K562 (cell line): ENCODE data around the gene CATSPER3. TPM values are rescaled to one million over a fixed set of nuclear protein-coding genes. Genes with fewer than 3 reads are reported as not detected.

ENCODE experiments used
- CBX1 ChIP-seq: sonication (generic); IDR thresholded peaks from 2 replicates; pipeline ENCODE4 v1.6.1; 2016; ENCODE audit warnings: antibody characterized with exemption, low read depth, mild to moderate bottlenecking
- CTBP1 ChIP-seq: fragments of 450-650 bp; IDR thresholded peaks from 2 replicates; pipeline ENCODE4 v1.6.1; 2016; ENCODE audit warnings: borderline replicate concordance
- MAFK ChIP-seq: IDR thresholded peaks from 2 replicates; pipeline ENCODE4 v1.6.1; 2011; ENCODE audit warnings: low read length, improper control_type of control experiment
- MXI1 ChIP-seq: IDR thresholded peaks from 2 replicates; pipeline ENCODE4 v1.6.1; 2011; ENCODE audit warnings: low read depth, mild to moderate bottlenecking, improper control_type of control experiment, low read length
- RUNX1 ChIP-seq: sonication (generic); IDR thresholded peaks from 2 replicates; pipeline ENCODE4 v1.6.1; 2016; ENCODE audit warnings: antibody characterized with exemption, low read depth
- TEAD1 ChIP-seq, 2 experiments: fragments of 450-650 bp in 1 of 2; sonication (generic) in 1 of 2; formaldehyde crosslinking; IDR thresholded peaks; 2 replicates each; pipeline versions ENCODE4 v1.4.0 to v1.8.0; 2020 to 2022; ENCODE audit warnings: mild to moderate bottlenecking in 2 of 2, missing genetic modification reagents in 1 of 2
- ZNF717 ChIP-seq: fragments of 250-450 bp; sonication (Bioruptor Pico); IDR thresholded peaks from 2 replicates; pipeline ENCODE4 v1.5.0; 2021
- polyA plus RNA-seq, 8 experiments: library from polyadenylated mRNA; depleted of rRNA in 4 of 8; stranded (reverse) in 5 of 8; unstranded in 3 of 8; fragments of >200 nt; fragmentation: Nextera tagmentation in 2 of 8; fragmentation: Illumina TruSeq in 1 of 8; extraction: Ambion mirVana in 2 of 8; extraction: Trizol in 1 of 8; gene quantifications; 2 replicates each; pipeline versions ENCODE4 v1.2.1 to v1.2.3, GENCODE V29; 2011 to 2014; ENCODE audit warnings: inconsistent platforms in 1 of 8, missing spikeins in 1 of 8
- total RNA-seq, 7 experiments: library from RNA; depleted of rRNA in 6 of 7; stranded (reverse); fragments of >200 nt in 6 of 7; fragmentation: Illumina TruSeq in 2 of 7; extraction: Trizol in 2 of 7; gene quantifications; 2 replicates each; pipeline versions ENCODE4 v1.2.1 to v1.2.3, GENCODE V29; 2011 to 2021; ENCODE audit warnings: low replicate concordance in 1 of 7
- TF ChIP-seq, protein P1 (sequence below), 2 experiments: IDR thresholded peaks; 2 replicates each; pipeline ENCODE4 v1.6.1; 2011; ENCODE audit warnings: borderline replicate concordance in 1 of 2, control low read depth in 1 of 2, low read depth in 1 of 2, low read length in 1 of 2, mild to moderate bottlenecking in 1 of 2, mixed read lengths in 1 of 2, moderate library complexity in 1 of 2; ENCODE audit not compliant: insufficient read depth in 1 of 2, insufficient read length in 1 of 2, poor library complexity in 1 of 2, severe bottlenecking in 1 of 2; ENCODE audit errors: extremely low read depth in 1 of 2
- TF ChIP-seq, protein P2 (sequence below): sonication (generic); formaldehyde crosslinking; IDR thresholded peaks from 2 replicates; pipeline ENCODE4 v1.8.0; 2022; ENCODE audit warnings: mild to moderate bottlenecking, missing genetic modification reagents, borderline replicate concordance
- TF ChIP-seq, protein P3 (sequence below): fragments of 450-650 bp; IDR thresholded peaks from 2 replicates; pipeline ENCODE4 v1.6.1; 2016; ENCODE audit warnings: low read depth, mild to moderate bottlenecking, moderate library complexity
- TF ChIP-seq, protein P4 (sequence below), 3 experiments: fragments of 200-800 bp in 1 of 3; fragments of 250-450 bp in 1 of 3; fragments of 450-650 bp in 1 of 3; sonication (Bioruptor Pico) in 1 of 3; sonication (Bioruptor generic) in 1 of 3; formaldehyde crosslinking in 1 of 3; IDR thresholded peaks; 2 replicates each; pipeline versions ENCODE4 v1.6.1 to v1.8.0; 2016 to 2022; ENCODE audit warnings: mild to moderate bottlenecking in 2 of 3, missing genetic modification characterization in 2 of 3, missing compliant biosample characterization in 1 of 3, moderate library complexity in 1 of 3
- TF ChIP-seq, protein P5 (sequence below): fragments of 250-450 bp; sonication (Bioruptor Pico); IDR thresholded peaks from 2 replicates; pipeline ENCODE4 v1.5.0; 2021; ENCODE audit warnings: mild to moderate bottlenecking, borderline replicate concordance
- TF ChIP-seq, protein P6 (sequence below): fragments of 450-650 bp; IDR thresholded peaks from one replicate; pipeline ENCODE4 v1.6.1; 2018; ENCODE audit warnings: mild to moderate bottlenecking, moderate library complexity; ENCODE audit not compliant: partially characterized antibody

The CATSPER3 gene
- total and polyA plus RNA-seq, 9 of the 15 experiments (the other 6 are each of a cell fraction or from before 2014, with no cell fraction given): 0.14 to 1.5 (median 0.49) TPM

DNA sequence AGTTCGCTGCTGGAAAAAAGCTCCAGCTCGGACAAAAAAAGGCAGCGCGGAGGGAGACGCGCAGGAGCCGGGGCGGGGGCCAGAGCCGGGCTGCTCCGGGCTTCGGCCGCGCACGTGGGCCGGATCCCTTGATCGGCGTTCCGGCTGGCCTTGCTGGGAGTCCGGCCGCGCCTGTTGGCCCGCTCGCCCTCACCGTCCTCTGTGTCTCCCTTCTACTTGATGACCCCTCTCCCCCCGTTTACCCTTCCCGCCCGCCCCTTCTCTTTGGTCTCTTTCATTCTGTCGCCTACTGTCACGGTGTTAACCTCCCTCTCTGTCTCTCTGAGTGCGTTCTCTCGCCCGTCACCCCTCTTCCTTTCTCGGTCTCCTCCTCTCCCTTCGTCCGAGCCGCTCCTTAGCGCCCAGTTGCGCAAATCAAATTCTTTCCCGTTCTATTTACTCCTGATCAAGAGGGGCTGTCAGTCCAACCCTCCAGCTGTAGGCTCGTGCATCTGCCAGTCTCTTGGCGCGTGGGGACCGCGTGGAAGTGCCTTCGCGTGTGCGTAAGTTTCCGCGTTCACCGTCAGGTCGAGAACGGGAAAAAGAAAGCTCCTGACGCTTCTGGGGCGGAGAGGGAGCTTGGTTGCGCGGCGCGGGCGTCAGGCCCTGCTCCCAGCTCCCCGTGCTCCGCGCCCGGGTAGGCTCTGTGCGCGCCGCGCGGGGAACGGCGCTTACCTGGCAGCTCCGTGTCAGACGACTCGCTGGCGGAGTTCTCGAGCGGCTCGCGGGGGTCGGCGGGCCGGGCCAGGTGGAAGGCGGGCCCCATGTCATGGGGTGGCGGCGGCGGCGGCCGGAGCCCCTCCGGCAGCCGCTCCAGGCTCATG is 65.5 kb downstream of the CATSPER3 start (continued):
- TF ChIP-seq, protein P1, sequence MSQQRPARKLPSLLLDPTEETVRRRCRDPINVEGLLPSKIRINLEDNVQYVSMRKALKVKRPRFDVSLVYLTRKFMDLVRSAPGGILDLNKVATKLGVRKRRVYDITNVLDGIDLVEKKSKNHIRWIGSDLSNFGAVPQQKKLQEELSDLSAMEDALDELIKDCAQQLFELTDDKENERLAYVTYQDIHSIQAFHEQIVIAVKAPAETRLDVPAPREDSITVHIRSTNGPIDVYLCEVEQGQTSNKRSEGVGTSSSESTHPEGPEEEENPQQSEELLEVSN (IDR thresholded peaks at IDR 0.05; ENCODE audit: borderline replicate concordance in 1 of 2, extremely low read depth in 1 of 2, insufficient read depth in 1 of 2, insufficient read length in 1 of 2, low read depth in 1 of 2, low read length in 1 of 2, poor library complexity in 1 of 2, severe bottlenecking in 1 of 2): peak in 1 of 2 experiments; percentile 56
- TF ChIP-seq, protein P2, sequence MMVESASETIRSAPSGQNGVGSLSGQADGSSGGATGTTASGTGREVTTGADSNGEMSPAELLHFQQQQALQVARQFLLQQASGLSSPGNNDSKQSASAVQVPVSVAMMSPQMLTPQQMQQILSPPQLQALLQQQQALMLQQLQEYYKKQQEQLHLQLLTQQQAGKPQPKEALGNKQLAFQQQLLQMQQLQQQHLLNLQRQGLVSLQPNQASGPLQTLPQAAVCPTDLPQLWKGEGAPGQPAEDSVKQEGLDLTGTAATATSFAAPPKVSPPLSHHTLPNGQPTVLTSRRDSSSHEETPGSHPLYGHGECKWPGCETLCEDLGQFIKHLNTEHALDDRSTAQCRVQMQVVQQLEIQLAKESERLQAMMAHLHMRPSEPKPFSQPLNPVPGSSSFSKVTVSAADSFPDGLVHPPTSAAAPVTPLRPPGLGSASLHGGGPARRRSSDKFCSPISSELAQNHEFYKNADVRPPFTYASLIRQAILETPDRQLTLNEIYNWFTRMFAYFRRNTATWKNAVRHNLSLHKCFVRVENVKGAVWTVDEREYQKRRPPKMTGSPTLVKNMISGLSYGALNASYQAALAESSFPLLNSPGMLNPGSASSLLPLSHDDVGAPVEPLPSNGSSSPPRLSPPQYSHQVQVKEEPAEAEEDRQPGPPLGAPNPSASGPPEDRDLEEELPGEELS (CRISPR knock-in tag): no peak
- TF ChIP-seq MXI1 (no peak), RUNX1 (no peak), TEAD1 (CRISPR knock-in tag; IDR thresholded peaks at IDR 0.05) (no peak), MAFK (no peak), CTBP1 (0 out of 2 replicates have a peak, but pooled peaks have one; percentile 23), ZNF717 (no peak), CBX1 (no peak)
- TF ChIP-seq, protein P3, sequence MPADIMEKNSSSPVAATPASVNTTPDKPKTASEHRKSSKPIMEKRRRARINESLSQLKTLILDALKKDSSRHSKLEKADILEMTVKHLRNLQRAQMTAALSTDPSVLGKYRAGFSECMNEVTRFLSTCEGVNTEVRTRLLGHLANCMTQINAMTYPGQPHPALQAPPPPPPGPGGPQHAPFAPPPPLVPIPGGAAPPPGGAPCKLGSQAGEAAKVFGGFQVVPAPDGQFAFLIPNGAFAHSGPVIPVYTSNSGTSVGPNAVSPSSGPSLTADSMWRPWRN: no peak
- TF ChIP-seq, protein P4, sequence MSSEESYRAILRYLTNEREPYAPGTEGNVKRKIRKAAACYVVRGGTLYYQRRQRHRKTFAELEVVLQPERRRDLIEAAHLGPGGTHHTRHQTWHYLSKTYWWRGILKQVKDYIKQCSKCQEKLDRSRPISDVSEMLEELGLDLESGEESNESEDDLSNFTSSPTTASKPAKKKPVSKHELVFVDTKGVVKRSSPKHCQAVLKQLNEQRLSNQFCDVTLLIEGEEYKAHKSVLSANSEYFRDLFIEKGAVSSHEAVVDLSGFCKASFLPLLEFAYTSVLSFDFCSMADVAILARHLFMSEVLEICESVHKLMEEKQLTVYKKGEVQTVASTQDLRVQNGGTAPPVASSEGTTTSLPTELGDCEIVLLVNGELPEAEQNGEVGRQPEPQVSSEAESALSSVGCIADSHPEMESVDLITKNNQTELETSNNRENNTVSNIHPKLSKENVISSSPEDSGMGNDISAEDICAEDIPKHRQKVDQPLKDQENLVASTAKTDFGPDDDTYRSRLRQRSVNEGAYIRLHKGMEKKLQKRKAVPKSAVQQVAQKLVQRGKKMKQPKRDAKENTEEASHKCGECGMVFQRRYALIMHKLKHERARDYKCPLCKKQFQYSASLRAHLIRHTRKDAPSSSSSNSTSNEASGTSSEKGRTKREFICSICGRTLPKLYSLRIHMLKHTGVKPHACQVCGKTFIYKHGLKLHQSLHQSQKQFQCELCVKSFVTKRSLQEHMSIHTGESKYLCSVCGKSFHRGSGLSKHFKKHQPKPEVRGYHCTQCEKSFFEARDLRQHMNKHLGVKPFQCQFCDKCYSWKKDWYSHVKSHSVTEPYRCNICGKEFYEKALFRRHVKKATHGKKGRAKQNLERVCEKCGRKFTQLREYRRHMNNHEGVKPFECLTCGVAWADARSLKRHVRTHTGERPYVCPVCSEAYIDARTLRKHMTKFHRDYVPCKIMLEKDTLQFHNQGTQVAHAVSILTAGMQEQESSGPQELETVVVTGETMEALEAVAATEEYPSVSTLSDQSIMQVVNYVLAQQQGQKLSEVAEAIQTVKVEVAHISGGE (CRISPR knock-in tag; IDR thresholded peaks at IDR 0.05): no peak
- TF ChIP-seq, protein P5, sequence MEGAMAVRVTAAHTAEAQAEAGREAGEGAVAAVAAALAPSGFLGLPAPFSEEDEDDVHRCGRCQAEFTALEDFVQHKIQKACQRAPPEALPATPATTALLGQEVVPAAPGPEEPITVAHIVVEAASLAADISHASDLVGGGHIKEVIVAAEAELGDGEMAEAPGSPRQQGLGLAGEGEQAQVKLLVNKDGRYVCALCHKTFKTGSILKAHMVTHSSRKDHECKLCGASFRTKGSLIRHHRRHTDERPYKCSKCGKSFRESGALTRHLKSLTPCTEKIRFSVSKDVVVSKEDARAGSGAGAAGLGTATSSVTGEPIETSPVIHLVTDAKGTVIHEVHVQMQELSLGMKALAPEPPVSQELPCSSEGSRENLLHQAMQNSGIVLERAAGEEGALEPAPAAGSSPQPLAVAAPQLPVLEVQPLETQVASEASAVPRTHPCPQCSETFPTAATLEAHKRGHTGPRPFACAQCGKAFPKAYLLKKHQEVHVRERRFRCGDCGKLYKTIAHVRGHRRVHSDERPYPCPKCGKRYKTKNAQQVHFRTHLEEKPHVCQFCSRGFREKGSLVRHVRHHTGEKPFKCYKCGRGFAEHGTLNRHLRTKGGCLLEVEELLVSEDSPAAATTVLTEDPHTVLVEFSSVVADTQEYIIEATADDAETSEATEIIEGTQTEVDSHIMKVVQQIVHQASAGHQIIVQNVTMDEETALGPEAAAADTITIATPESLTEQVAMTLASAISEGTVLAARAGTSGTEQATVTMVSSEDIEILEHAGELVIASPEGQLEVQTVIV: no peak
- TF ChIP-seq, protein P6, sequence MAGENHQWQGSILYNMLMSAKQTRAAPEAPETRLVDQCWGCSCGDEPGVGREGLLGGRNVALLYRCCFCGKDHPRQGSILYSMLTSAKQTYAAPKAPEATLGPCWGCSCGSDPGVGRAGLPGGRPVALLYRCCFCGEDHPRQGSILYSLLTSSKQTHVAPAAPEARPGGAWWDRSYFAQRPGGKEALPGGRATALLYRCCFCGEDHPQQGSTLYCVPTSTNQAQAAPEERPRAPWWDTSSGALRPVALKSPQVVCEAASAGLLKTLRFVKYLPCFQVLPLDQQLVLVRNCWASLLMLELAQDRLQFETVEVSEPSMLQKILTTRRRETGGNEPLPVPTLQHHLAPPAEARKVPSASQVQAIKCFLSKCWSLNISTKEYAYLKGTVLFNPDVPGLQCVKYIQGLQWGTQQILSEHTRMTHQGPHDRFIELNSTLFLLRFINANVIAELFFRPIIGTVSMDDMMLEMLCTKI: no peak
